Fibroblast of lung (primary cell): ENCODE data around the gene MYO18A.

Source experiments
- CTCF ChIP-seq, 2 donors: IDR thresholded peaks in 1 of 2; conservative IDR thresholded peaks in 1 of 2; 1 replicate in 1 of 2; 2 replicates in 1 of 2; pipeline ENCODE4 v1.5.1; 2011 to 2012; ENCODE audit warnings: low read length in 2 of 2, control low read depth in 1 of 2, inconsistent platforms in 1 of 2, low read depth in 1 of 2, mild to moderate bottlenecking in 1 of 2
- EZH2 ChIP-seq: IDR thresholded peaks from 2 replicates; pipeline ENCODE4 v1.5.1; 2012; ENCODE audit warnings: low read length, control low read depth, mild to moderate bottlenecking; ENCODE audit errors: missing control alignments

- TF ChIP-seq CTCF (conservative IDR thresholded peaks at IDR 0.05 in 1 of 2, IDR thresholded peaks at IDR 0.05 in 1 of 2; ENCODE audit: low read depth in 1 of 2, low read length in 2 of 2) (no peak), EZH2 (no peak)
These were observed 31.9 kb downstream of the MYO18A start for GRCh38 chr17:29148257-29148789.
